Panc1 (cell line): ENCODE measurements around the gene TTC3. TPM values are rescaled to one million over a fixed set of nuclear protein-coding genes. Genes with fewer than 3 reads are reported as not detected.

ENCODE experiments used
- ATAC-seq: fragments of 200-7000 bp; cut with Tn5 transposase; 2 replicates; pipeline ENCODE4 v1.9.1; 2020; ENCODE audit warnings: mild to moderate bottlenecking, moderate library complexity
- BruUV-seq: library from RNA; stranded (reverse); fragments of 400-500 nt; replicated peaks from 2 replicates; lab custom pipeline; 2021; lab: Mats Ljungman, UMichigan
- CTCF ChIA-PET: fragments of 300-600 bp; sonication (Branson Sonifier 250); formaldehyde crosslinking; loops from one replicate; lab custom pipeline; 2022; ENCODE audit warnings: antibody characterized with exemption; lab: Charles Lee
- POLR2A ChIA-PET: fragments of 300-600 bp; sonication (Branson Sonifier 250); formaldehyde crosslinking; loops from one replicate; lab custom pipeline; 2022; ENCODE audit warnings: antibody characterized with exemption; lab: Charles Lee
- DNase-seq: peaks from one replicate; pipeline ENCODE4 v3.0.0-alpha.2; 2010; ENCODE audit warnings: low read depth, low spot score
- H3K27ac ChIP-seq: 2 replicates; pipeline ENCODE4 v1.5.1; 2011; ENCODE audit warnings: mild to moderate bottlenecking, low read length, inconsistent platforms
- H3K27me3 ChIP-seq: fragments of 200-500 bp; sonication (Bioruptor generic); 2 replicates; pipeline ENCODE4 v1.6.0; 2014; ENCODE audit warnings: low read length, inconsistent platforms; ENCODE audit not compliant: control insufficient read depth, insufficient read depth
- H3K36me3 ChIP-seq: fragments of 200-500 bp; sonication (Bioruptor generic); 2 replicates; pipeline ENCODE4 v1.5.1; 2014; ENCODE audit warnings: inconsistent platforms, mild to moderate bottlenecking, low read length, moderate library complexity; ENCODE audit not compliant: control insufficient read depth, insufficient read depth
- H3K4me1 ChIP-seq: 2 replicates; pipeline ENCODE4 v1.5.1; 2011; ENCODE audit warnings: inconsistent platforms, mild to moderate bottlenecking, low read length, moderate library complexity; ENCODE audit not compliant: control insufficient read depth, insufficient read depth
- H3K4me3 ChIP-seq, 2 experiments: 2 replicates each; pipeline ENCODE4 v1.5.1; 2011 to 2012; ENCODE audit warnings: low read depth in 2 of 2, low read length in 2 of 2, mild to moderate bottlenecking in 2 of 2, inconsistent platforms in 1 of 2, moderate library complexity in 1 of 2
- H3K9me3 ChIP-seq: fragments of 200-500 bp; sonication (Bioruptor generic); 2 replicates; pipeline ENCODE4 v1.5.1; 2014; ENCODE audit warnings: low read depth, mild to moderate bottlenecking, inconsistent platforms, low read length, moderate library complexity; ENCODE audit not compliant: control insufficient read depth, insufficient read depth
- CTCF ChIP-seq: fragments of 450-650 bp; IDR thresholded peaks from 2 replicates; pipeline ENCODE4 v1.5.1; 2017; ENCODE audit warnings: mild to moderate bottlenecking
- POLR2AphosphoS5 ChIP-seq: IDR thresholded peaks from 2 replicates; pipeline ENCODE4 v1.6.1; 2012; ENCODE audit warnings: mild to moderate bottlenecking, low read depth, low read length, moderate library complexity
- SIN3A ChIP-seq: IDR thresholded peaks from 2 replicates; pipeline ENCODE4 v1.6.1; 2012; ENCODE audit warnings: low read depth, mild to moderate bottlenecking, low read length, moderate library complexity, borderline replicate concordance; ENCODE audit not compliant: insufficient read depth
- TCF7L2 ChIP-seq: IDR thresholded peaks from 2 replicates; pipeline ENCODE4 v1.6.1; 2011; ENCODE audit warnings: mild to moderate bottlenecking, low read depth, low read length, inconsistent platforms
- in situ Hi-C: cut with HindIII; loops from 2 replicates; pipeline ENCODE4 v1.10.0; 2016; ENCODE audit warnings: low sequenced_read_pairs, low pct_unique_long_range_greater_than_20kb
- intact Hi-C: fragments of 100-400 bp; cut with micrococcal nuclease; formaldehyde crosslinking; loops from one replicate; pipeline ENCODE4 v1.10.0; 2022; ENCODE audit not compliant: unreplicated experiment
- total RNA-seq: library from RNA; stranded (reverse); gene quantifications from one replicate; pipeline ENCODE4 v1.2.1, GENCODE V29; 2021; ENCODE audit not compliant: unreplicated experiment
- TF ChIP-seq, protein P1 (sequence below), 2 experiments: IDR thresholded peaks; 2 replicates each; pipeline ENCODE4 v1.6.1; 2011 to 2012; ENCODE audit warnings: low read depth in 2 of 2, control low read depth in 1 of 2, low read length in 1 of 2, mild to moderate bottlenecking in 1 of 2, moderate library complexity in 1 of 2; ENCODE audit not compliant: insufficient read depth in 1 of 2

Gene TTC3
- total RNA-seq, 1 experiment from 2014 or later = 83.0 TPM

DNA sequence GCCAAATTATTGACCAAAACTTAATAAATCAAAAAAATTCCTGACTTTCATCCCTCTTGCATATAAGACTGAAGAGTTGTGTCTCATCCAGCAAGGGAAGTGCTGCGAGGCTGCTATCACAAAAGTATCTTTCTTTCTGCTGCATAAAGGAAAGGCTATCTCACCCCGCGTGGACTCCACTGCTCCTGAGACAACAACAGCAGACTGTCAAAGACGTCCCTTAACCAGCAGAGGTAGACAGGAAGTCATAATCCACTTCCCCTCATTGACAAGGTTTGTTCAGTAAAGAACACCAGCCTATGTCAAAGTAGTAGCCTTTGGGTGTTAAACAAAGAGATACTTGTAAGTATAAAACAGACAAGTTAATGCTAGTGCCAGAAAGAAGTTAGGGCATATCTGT lies 164.7 kb downstream of the TTC3 start:
- intact Hi-C loops = no loop called here
- H3K36me3 ChIP-seq = no peaks in the 10 kb centered on the region; the same call in 1 of the 2 replicates

DNA sequence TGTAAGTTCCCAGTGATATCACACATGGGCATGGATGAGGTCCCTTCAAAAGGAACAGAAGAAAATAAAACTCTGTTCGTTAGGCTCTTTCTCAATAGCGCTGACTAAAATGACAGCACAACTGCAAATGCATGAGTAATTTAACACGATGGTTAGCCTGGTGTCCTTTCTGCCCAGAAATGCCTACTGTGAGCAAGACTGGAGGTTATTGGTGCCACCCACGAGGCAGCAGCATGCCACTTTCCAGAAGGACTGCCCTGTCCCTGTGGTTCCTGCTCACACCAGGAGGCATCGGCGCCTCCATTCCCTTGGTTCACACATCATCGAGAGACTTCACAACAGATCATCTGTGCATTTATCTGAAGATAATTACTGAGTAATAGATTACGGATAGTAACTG lies 167.9 kb downstream of the TTC3 start:
- Histone ChIP-seq H3K27ac (no peak overlapping the region), H3K4me1 (no peaks in the 10 kb centered on the region), H3K9me3 (no peaks in the 10 kb centered on the region), H3K4me3 (no peak overlapping the region), H3K27me3 (no peaks in the 10 kb centered on the region), H3K36me3 (no peaks in the 10 kb centered on the region; the same call in 1 of the 2 replicates)
- ChIA-PET POLR2A (no interaction called here), CTCF (no interaction called here)
- TF ChIP-seq SIN3A (no peak), CTCF (no peak), POLR2AphosphoS5 (no peak), TCF7L2 (no peak)
- TF ChIP-seq, protein P1, sequence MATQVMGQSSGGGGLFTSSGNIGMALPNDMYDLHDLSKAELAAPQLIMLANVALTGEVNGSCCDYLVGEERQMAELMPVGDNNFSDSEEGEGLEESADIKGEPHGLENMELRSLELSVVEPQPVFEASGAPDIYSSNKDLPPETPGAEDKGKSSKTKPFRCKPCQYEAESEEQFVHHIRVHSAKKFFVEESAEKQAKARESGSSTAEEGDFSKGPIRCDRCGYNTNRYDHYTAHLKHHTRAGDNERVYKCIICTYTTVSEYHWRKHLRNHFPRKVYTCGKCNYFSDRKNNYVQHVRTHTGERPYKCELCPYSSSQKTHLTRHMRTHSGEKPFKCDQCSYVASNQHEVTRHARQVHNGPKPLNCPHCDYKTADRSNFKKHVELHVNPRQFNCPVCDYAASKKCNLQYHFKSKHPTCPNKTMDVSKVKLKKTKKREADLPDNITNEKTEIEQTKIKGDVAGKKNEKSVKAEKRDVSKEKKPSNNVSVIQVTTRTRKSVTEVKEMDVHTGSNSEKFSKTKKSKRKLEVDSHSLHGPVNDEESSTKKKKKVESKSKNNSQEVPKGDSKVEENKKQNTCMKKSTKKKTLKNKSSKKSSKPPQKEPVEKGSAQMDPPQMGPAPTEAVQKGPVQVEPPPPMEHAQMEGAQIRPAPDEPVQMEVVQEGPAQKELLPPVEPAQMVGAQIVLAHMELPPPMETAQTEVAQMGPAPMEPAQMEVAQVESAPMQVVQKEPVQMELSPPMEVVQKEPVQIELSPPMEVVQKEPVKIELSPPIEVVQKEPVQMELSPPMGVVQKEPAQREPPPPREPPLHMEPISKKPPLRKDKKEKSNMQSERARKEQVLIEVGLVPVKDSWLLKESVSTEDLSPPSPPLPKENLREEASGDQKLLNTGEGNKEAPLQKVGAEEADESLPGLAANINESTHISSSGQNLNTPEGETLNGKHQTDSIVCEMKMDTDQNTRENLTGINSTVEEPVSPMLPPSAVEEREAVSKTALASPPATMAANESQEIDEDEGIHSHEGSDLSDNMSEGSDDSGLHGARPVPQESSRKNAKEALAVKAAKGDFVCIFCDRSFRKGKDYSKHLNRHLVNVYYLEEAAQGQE (IDR thresholded peaks at IDR 0.05; ENCODE audit: insufficient read depth in 1 of 2, low read depth in 2 of 2, low read length in 1 of 2) = no peak
- no peak for DNase-seq
- BruUV-seq = no TSS peak
- in situ Hi-C loops (no loop called here), intact Hi-C loops (no loop called here)
- ATAC-seq = no peak

More for the DNA sequence above, 164.7 kb downstream of the TTC3 start:
- no peak overlapping the region for H3K4me3 ChIP-seq
- POLR2A ChIA-PET = no interaction called here
- no peak overlapping the region for H3K27ac ChIP-seq
- in situ Hi-C loops = no loop called here
- BruUV-seq = no TSS peak
- H3K27me3 ChIP-seq = no peaks in the 10 kb centered on the region
- CTCF ChIA-PET = no interaction called here
- no peaks in the 10 kb centered on the region for H3K4me1 ChIP-seq
- DNase-seq = no peak
- no peak for ATAC-seq
- no peaks in the 10 kb centered on the region for H3K9me3 ChIP-seq
- TF ChIP-seq, protein P1 (IDR thresholded peaks at IDR 0.05; ENCODE audit: insufficient read depth in 1 of 2, low read depth in 2 of 2, low read length in 1 of 2) = no peak
- TF ChIP-seq TCF7L2 = no peak
- no peak for TF ChIP-seq POLR2AphosphoS5
- no peak for TF ChIP-seq SIN3A
- TF ChIP-seq CTCF = no peak
